NCI-H2171 (cell line): Measurements from ENCODE around the gene NDST1.

Source experiments
- DNase-seq: peaks from one replicate; lab custom pipeline; 2025; lab: John Stamatoyannopoulos, UW

Gene NDST1

DNA sequence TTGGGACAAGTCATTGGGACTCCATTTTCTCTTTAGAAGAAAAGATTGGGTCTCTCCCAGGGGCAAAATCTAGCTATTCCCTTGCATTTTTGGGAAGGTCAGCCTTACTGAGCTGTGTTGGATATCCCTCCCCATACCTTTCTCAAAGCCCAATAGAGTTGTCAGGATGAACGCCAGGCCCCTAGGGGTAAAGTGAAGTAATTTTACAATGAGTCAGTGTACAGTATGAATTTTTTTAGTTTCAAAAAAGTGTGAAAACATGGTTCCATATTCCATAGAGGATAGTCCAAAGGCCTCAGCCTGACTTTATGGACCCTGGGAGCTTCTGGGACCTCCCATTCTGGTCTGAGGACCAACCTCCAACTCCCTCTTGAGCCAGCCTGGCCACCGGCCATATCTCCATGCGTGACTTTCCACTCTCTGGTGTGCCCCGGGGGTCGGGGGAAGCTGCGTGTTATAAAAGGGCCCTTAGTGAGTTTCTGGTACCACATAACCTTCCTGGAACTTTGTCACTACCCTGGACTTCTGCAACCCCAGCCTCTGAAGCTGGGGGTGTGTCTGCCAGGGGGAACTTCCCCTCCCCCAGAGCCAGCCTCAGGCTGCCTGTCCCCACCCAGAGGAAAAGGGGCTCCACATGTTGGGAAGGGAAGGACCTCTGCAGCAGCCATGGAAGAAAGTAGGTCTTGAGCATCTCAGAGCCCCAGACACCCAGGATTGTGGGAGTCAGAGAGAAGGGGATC lies 80.1 kb downstream of the NDST1 start:
- no peak for DNase-seq

DNA sequence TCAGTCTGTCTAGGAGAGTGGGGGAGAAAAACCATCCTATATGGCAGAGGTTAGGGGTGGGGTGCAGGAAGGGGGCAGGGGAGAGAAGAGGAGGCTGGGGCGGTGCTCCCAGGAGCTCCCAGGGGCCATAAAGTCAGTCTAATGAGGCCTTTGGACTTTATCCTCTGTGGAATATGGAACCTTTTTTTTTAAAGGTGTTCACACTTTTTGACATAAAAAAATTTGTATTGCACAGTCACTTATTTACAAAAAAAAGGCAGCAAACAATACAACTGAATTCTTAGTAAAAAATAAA lies 80.6 kb downstream of the NDST1 start:
- DNase-seq, result no peak

GRCh38 chr5:150589862-150590601 lies 82.1 kb downstream of the NDST1 start:
- DNase-seq, result no peak

GRCh38 chr5:150590979-150591695 lies 83.2 kb downstream of the NDST1 start:
- no peak for DNase-seq

GRCh38 chr5:150593593-150593992 lies 85.7 kb downstream of the NDST1 start:
- DNase-seq, result no peak

- DNase-seq, result no peak
These were observed 86.1 kb downstream of the NDST1 start for GRCh38 chr5:150593996-150594395.

GRCh38 chr5:150595466-150596031 lies 87.6 kb downstream of the NDST1 start:
- DNase-seq, result no peak

DNA sequence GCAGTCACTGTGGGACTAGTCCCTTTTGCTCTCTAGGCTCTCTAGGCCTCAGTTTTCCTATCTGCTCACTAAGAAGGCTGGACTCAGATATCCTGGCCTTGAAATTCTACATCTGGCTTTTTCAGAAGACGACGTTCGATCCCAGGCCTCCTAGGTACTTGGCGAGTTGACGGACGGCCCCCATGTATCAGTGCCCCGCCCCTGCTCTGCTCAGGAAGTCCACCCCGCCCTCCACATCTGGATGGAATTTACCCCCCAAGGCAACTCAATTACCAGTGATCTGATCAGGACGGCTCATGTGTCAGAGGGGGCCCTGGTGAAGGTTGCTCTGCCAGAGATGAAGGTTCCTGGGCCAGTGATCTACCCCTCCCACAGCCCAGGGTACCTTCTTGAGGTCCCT lies 88.4 kb downstream of the NDST1 start:
- DNase-seq, result no peak

GRCh38 chr5:150596826-150597225 lies 88.9 kb downstream of the NDST1 start:
- no peak for DNase-seq

- DNase-seq, result no peak
These were observed 90.1 kb downstream of the NDST1 start for GRCh38 chr5:150598006-150598405.

- DNase-seq, result no peak
These were observed 90.9 kb downstream of the NDST1 start for GRCh38 chr5:150598821-150599273.

DNA sequence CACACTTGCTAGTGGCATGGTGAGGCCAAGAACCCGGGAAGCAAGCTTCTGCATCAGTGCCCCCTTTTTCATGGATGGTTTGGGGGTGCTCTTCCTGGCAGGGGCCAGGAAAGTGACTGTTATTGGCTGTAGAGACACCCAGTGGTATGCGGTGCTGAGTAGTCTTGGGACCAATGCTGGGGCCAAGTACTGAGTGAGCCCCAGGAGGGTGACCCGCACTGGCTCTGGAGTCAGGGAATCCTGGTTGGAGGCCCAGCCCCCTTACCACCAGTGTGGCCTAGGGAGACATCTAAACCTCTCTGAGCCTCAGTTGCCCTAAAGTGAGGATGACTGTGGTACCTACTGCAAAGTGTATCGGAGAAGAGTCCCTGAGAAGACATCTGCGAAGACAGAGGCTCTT lies 91.3 kb downstream of the NDST1 start:
- DNase-seq, result no peak

- DNase-seq, result peak; percentile 74
These were observed 92.1 kb downstream of the NDST1 start for GRCh38 chr5:150599917-150600511.

DNA sequence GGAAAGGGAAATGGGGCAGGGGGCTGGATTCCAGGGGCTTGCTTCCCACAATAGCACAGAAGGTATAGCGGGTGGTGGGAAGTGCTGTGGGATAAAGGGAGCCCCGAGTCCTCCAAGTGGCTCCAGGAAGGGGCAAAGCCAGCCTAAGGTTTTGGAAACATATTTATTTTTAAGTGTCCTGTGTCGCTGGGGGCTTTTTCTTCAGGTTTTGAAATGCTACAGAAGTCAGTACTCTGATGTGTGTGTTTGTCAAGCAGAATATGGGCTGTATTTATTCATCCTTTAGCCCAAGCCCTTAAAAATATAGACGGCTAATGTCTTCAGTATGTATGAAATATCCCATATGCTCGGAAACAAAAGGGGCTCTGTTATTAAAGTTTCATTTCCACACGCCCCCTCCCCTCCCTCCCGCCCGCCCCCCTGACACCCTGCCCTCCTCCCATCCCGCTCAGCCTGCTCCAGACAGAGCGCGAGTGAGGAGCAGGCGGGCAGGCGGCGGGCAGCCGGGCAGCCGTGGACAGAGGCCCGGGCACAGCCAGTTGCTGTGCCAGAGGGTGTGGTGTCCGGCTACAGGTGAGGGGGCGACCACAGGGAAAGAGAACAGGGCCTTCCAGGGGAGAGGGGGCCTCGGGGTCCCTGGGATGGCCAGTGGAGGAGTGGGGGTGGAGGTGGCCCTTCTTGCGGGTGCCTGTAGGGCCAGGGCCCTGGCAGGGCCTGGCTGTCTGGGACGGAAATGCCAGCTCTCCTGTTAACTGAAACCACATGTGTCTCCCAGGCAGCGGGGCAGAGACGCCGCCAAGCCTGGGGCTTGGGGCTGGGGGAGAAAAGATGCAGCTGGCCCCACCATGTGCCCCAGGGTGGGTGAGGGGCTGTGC lies 92.9 kb downstream of the NDST1 start:
- DNase-seq, result no peak

- no peak for DNase-seq
These were observed 93.8 kb downstream of the NDST1 start for GRCh38 chr5:150601491-150602345.

- no peak for DNase-seq
These were observed 95.1 kb downstream of the NDST1 start for GRCh38 chr5:150603052-150603451.

DNA sequence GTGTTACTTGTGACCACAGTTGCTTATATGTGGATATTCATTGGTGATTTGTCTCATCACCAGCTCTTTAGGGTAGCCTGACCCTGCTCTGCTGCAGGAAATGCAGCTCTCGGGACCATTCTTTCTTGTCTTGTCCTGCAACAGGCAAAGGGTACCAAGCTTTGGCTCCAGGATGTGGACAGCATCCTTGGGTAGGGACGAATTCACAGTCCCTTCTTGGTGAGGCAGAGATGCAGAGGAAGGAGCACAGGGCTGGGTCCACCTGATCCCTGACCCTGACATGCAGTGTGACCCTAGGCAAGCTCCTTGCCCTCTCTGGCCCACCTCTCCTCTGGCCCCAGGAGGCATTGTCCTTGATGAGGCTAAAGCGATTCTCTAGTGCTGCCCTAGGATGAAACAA lies 95.6 kb downstream of the NDST1 start:
- no peak for DNase-seq

DNA sequence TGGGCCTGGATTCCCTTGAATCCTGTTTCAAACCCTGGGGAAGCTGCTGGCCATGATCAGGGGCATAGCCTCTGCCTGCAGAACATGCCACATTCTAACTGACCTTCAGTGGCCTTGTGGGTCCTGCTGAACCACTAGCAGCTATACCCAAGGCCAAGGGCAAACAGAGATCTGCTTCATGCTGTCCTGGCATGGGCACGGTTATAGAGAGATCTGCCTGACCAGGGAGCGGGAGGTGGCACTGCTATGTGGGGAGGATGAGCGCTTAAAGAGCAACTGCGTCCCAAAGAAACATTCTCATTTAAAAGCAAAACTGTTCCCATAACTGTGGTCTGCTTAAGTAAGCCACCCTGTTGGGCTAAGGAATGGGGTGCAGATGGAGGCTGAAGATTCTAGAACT lies 96.1 kb downstream of the NDST1 start:
- no peak for DNase-seq

DNA sequence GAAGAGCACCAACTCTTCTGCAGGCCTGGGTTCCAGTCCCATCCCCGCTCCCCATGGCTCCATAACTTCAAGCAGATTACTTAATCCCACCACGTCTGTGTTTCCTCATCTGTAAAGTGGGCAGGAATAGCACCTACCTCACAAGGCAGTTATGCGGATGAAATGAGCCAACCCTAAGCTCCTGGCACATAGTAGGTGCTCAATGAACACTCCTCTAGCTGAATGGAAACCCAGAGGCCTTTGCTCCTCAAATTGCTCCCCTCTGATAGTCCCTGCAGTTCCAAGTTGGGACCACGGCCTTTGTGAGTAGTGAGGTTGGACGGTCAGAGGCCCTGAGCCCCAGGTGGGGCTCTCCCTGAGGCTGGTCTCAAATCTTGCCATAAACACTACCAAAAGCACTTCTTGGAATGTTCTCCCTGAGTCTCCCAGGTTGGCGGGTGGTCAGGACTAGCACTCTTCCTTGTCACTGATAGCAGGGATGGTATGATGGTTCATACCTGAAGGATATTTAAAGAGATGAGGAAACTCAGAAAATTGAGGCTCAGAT lies 97.0 kb downstream of the NDST1 start:
- DNase-seq, result no peak

DNA sequence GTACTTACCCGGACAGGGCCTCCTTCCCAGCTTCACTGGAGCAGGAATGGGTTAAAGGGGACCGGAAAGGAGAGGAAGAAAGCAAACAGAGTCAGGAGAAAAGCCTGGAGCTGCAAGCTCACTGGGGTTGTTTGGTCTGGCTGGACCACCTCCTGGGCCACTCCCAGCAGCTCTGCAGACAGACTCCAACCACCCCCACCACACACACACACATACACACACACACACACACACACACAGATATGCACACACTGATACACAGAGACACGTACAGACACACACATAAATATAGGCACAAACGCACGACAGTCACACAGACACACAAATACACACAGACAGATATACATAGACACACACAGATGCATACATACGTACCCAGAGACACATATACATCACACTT lies 97.6 kb downstream of the NDST1 start:
- DNase-seq, result no peak
